Astrocyte of the spinal cord (primary cell): ENCODE results near the gene ZGPAT.

Experiments used
- DNase-seq: peaks from one replicate; pipeline ENCODE4 v3.0.0; 2011; ENCODE audit warnings: low read depth, low spot score
- H3K4me3 ChIP-seq: 2 replicates; pipeline ENCODE4 v1.5.1; 2011; ENCODE audit warnings: low read depth, mild to moderate bottlenecking, low read length, moderate library complexity
- in situ Hi-C: cut with HindIII; loops from 2 replicates; pipeline ENCODE4 v1.10.0; 2017; ENCODE audit warnings: low sequenced_read_pairs
- TF ChIP-seq, protein P1 (sequence below): IDR thresholded peaks from 2 replicates; pipeline ENCODE4 v1.5.1; 2012; ENCODE audit warnings: low read depth, mild to moderate bottlenecking, low read length, inconsistent platforms

Gene ZGPAT

DNA sequence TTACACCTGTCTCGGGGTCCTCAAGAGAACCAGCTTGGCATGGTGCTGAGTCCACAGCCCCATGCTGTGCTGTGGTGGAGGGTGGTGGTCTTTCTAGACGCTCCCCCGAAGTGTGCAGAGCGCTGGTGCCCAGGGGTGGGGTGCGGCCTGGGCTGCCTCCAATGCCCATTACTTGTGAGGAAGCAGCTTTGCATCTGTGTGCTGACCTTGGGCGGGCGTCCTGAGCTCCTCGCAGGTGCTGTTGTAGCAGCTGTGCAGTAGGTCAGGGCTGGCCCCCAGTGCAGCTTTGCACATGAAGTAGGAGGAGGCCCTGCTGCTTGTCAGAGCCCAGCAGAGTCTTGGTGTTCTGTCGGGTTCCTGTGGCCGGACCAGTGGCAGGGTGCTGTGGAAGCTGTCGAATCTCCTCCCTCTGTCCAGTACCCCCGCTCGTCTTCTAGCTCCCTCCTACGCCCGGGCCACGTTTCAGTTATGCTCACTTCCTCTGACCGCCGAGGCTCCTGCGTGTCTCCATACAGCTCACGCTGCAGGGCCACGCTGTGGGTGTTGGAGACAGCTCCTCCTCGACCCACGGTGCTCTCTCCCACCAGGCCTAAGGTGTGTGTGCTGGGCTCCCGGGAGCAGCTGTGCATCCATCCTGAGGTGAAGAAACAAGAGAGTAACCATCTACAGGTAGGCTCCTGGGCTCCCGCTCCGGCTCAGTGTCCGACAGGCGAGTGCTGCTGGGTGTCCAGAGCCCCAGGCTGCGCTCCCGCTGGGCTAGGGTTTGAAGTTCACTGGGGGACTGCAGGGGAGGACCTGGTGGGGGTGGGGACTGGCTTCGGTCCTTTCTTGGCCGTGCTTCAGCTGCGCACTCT lies 45.7 kb upstream of the ZGPAT start:
- TF ChIP-seq, protein P1, sequence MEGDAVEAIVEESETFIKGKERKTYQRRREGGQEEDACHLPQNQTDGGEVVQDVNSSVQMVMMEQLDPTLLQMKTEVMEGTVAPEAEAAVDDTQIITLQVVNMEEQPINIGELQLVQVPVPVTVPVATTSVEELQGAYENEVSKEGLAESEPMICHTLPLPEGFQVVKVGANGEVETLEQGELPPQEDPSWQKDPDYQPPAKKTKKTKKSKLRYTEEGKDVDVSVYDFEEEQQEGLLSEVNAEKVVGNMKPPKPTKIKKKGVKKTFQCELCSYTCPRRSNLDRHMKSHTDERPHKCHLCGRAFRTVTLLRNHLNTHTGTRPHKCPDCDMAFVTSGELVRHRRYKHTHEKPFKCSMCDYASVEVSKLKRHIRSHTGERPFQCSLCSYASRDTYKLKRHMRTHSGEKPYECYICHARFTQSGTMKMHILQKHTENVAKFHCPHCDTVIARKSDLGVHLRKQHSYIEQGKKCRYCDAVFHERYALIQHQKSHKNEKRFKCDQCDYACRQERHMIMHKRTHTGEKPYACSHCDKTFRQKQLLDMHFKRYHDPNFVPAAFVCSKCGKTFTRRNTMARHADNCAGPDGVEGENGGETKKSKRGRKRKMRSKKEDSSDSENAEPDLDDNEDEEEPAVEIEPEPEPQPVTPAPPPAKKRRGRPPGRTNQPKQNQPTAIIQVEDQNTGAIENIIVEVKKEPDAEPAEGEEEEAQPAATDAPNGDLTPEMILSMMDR, result no peak
- no peak for DNase-seq
- in situ Hi-C loops, result no loop called here
- H3K4me3 ChIP-seq, result no peak overlapping the region

GRCh38 chr20:63662813-63663189 lies 45.0 kb upstream of the ZGPAT start:
- in situ Hi-C loops, result no loop called here
- DNase-seq, result no peak
- H3K4me3 ChIP-seq, result no peak overlapping the region
- TF ChIP-seq, protein P1, result no peak

DNA sequence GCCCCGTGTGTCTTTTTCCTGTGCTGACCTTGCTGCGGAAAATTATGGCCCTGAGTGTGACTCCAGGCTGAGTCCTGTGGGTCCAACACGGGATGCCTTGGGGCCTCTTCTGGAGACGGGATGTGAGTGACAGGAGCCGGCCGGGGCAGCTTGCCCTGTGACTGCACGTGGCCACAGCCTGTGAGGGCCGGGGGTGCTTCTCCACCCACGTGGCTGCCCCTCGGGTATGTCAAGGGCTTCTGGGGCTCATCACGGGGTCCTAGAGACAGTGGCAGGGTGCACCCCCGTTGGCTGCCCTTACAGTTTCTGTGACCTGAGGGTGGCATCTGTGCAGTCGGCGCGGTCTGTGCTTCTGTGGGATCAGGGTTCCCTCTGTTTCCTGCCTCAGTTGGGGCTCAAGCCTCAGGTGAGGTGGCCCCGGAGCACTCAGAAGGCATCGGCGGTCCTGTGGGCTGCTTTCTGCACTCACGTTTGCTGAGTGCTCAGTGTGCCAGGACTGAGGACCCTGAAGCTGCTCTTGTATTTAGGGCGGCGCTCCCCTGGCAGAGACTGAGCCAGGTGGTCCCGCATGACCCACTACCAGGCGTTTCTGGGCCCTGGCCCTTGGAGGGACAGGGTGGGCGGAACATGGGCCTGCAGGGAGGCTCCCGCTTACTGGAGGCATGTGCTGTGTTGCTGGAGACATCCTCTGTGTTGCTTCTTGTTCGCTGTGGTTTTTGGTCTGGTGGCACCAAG lies 44.3 kb upstream of the ZGPAT start:
- in situ Hi-C loops, result no loop called here
- TF ChIP-seq, protein P1, result no peak
- no peak overlapping the region for H3K4me3 ChIP-seq
- no peak for DNase-seq

- H3K4me3 ChIP-seq, result no peak overlapping the region
- TF ChIP-seq, protein P1, result no peak
- DNase-seq, result no peak
- in situ Hi-C loops, result no loop called here
Measured at GRCh38 chr20:63664143-63664851, 43.5 kb upstream of the ZGPAT start.

DNA sequence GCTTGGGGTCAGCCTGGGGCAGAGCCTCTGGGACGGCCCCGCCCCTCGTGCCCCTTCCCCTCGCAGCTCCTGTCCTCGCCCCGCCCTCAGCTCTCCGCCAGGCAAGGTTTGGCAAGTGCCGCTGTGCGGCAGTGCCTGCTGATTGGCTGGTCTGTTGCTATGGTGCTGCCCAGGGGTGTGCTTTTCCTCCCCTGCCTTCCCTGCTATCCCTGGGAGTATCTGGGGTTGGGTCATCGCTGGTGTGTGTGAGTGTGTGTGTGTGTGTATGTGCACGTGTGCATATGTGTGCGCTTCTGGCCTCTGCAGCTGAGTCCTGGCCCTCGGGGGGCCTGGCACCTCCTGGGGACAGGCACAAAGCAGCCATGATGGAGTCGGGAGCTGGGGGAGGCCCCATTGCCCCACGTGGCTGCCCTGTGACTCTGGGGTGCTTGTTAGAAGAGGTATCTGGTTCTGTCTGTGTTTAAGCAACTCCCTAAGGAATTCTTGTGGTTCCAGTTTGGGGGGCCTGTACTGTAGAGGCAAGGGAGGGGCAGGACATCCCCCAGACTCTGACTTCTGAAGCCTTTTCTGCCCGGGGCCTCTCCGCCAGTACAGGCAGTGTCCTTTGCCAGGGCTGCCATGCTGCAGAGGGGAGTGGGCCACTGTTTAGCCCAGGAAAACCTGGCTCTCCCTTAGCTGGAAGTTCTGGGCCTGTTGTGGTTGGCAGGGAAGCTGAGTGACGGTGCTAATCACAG lies 42.8 kb upstream of the ZGPAT start:
- TF ChIP-seq, protein P1, result no peak
- no peak for DNase-seq
- in situ Hi-C loops, result no loop called here
- no peak overlapping the region for H3K4me3 ChIP-seq

GRCh38 chr20:63665708-63666107 lies 42.1 kb upstream of the ZGPAT start:
- TF ChIP-seq, protein P1, result no peak
- H3K4me3 ChIP-seq, result no peak overlapping the region
- in situ Hi-C loops, result no loop called here
- no peak for DNase-seq
